T-helper 22 cell (primary cell): ENCODE measurements around the gene SPEN.
"Not testable (repeated sequence)": the region's sequence is repeated elsewhere in the genome, so short reads cannot be mapped to it uniquely, and the experiment has no call there.

ENCODE experiments used
- DNase-seq: peaks from one replicate; pipeline ENCODE4 v3.0.0-alpha.2; 2020; ENCODE audit warnings: low read depth

Gene SPEN

GRCh38 chr1:15900662-15901279 lies 53.3 kb downstream of the SPEN start:
- no peak for DNase-seq

GRCh38 chr1:15902882-15903281 lies 55.4 kb downstream of the SPEN start:
- DNase-seq = no peak

- no peak for DNase-seq
Observed at GRCh38 chr1:15908597-15908996, 61.1 kb downstream of the SPEN start.

- DNase-seq = no peak
Observed at GRCh38 chr1:15911141-15911540, 63.6 kb downstream of the SPEN start.

GRCh38 chr1:15911927-15912326 lies 64.4 kb downstream of the SPEN start:
- DNase-seq = no peak

- DNase-seq = not testable (repeated sequence)
Observed at GRCh38 chr1:15913607-15914006, 66.1 kb downstream of the SPEN start.

- DNase-seq = no peak
Observed at GRCh38 chr1:15915991-15916390, 68.5 kb downstream of the SPEN start.

GRCh38 chr1:15916417-15916816 lies 68.9 kb downstream of the SPEN start:
- no peak for DNase-seq

- DNase-seq = no peak
Observed at GRCh38 chr1:15916916-15917315, 69.4 kb downstream of the SPEN start.

- no peak for DNase-seq
Observed at GRCh38 chr1:15918962-15919715, 71.6 kb downstream of the SPEN start.

GRCh38 chr1:15923241-15923640 lies 75.7 kb downstream of the SPEN start:
- DNase-seq = no peak

GRCh38 chr1:15926448-15926847 lies 78.9 kb downstream of the SPEN start:
- not testable (repeated sequence) for DNase-seq

- DNase-seq = no peak
Observed at GRCh38 chr1:15928971-15929965, 81.8 kb downstream of the SPEN start.

GRCh38 chr1:15931401-15931800 lies 83.9 kb downstream of the SPEN start:
- DNase-seq = no peak

GRCh38 chr1:15931884-15932283 lies 84.4 kb downstream of the SPEN start:
- no peak for DNase-seq

- DNase-seq = no peak
Observed at GRCh38 chr1:15932612-15933011, 85.1 kb downstream of the SPEN start.

- no peak for DNase-seq
Observed at GRCh38 chr1:15933684-15934083, 86.2 kb downstream of the SPEN start.

GRCh38 chr1:15934211-15935055 lies 86.9 kb downstream of the SPEN start:
- no peak for DNase-seq

GRCh38 chr1:15935056-15935950 lies 87.8 kb downstream of the SPEN start:
- DNase-seq = no peak

- DNase-seq = no peak
Observed at GRCh38 chr1:15936025-15936424, 88.5 kb downstream of the SPEN start.

- no peak for DNase-seq
Observed at GRCh38 chr1:15937146-15937545, 89.6 kb downstream of the SPEN start.
